Kidney epithelial cell (primary cell): ENCODE data around the gene CCDC85C. TPM values are rescaled to one million over a fixed set of nuclear protein-coding genes. Genes with fewer than 3 reads are reported as not detected.
A peak's percentile ranks its signal among the peaks of the same experiment; 100 is the strongest.

Experiments
- DNase-seq: peaks from one replicate; pipeline ENCODE4 v3.0.0-alpha.2; 2010; ENCODE audit warnings: low read depth
- H3K27me3 ChIP-seq: 2 replicates; pipeline ENCODE4 v1.6.0; 2011; ENCODE audit warnings: low read length; ENCODE audit not compliant: control insufficient read depth, insufficient read depth
- H3K36me3 ChIP-seq: 2 replicates; pipeline ENCODE4 v1.5.1; 2011; ENCODE audit warnings: low read length; ENCODE audit not compliant: control insufficient read depth, insufficient read depth
- H3K4me3 ChIP-seq: 2 replicates; pipeline ENCODE4 v1.5.1; 2011; ENCODE audit warnings: low read depth, mild to moderate bottlenecking, control low read depth, low read length
- total RNA-seq: library from RNA; depleted of rRNA; stranded (reverse); fragments of >200 nt; gene quantifications from 2 replicates; pipeline ENCODE4 v1.2.3, GENCODE V29; 2015
- TF ChIP-seq, protein P1 (sequence below): IDR thresholded peaks from 2 replicates; pipeline ENCODE4 v1.5.1; 2011; ENCODE audit warnings: mild to moderate bottlenecking, moderate library complexity, low read length, control low read depth, inconsistent platforms; ENCODE audit not compliant: insufficient read depth, poor library complexity, severe bottlenecking

CCDC85C gene
- total RNA-seq = 26.8 and 32.4 TPM in 2 replicates

DNA sequence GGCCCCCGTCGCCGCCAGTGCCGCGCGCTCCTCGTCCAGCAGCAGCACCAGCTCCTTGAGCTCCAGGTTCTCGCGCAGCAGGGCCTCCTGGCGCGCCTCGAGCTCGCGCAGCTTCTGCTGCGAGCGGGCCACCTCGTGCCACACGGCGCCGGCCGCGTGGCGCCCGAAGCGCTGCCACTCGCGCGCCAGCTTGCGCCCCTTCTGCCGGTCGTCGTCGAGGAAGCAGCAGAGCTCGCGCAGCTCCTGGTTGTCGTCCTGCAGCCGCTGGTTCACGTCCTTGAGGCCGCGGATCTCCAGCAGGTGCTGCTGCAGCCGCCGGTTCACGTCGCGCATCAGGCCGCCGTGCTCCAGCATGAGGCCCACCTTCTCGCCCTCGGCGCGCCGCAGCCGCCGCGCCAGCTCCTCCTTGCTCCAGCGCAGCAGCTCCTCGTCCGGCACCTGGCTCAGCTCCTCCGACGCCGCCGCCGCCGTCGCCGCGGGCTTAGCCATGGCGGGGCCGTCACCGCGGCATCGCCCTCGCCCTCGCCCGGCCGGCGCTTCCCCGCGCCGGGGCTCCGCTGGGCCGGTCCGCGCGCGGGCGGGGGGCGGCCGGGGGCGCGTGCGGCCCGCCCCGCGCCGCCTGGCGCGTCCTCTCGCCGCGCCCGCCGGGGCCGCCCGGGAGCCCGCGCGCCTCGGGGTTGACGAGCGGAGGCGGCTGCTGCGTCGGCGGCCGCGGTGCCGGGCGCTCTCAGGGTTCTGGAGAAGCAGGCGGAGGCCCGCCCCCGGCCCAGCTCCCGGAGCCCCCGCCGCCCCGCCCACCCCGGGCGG, at the start of gene CCDC85C:
CCDC85C (minus strand) TSS at position 737 of the 807 bp plus-strand sequence; CDS start at position 489, 248 bp downstream.
- Histone ChIP-seq H3K4me3 (peak within 1 kb of the TSS; percentile 56), H3K27me3 (no peaks in the 10 kb centered on the region), H3K36me3 (no peaks in the 10 kb centered on the region)
- no peak for DNase-seq
- TF ChIP-seq, protein P1, sequence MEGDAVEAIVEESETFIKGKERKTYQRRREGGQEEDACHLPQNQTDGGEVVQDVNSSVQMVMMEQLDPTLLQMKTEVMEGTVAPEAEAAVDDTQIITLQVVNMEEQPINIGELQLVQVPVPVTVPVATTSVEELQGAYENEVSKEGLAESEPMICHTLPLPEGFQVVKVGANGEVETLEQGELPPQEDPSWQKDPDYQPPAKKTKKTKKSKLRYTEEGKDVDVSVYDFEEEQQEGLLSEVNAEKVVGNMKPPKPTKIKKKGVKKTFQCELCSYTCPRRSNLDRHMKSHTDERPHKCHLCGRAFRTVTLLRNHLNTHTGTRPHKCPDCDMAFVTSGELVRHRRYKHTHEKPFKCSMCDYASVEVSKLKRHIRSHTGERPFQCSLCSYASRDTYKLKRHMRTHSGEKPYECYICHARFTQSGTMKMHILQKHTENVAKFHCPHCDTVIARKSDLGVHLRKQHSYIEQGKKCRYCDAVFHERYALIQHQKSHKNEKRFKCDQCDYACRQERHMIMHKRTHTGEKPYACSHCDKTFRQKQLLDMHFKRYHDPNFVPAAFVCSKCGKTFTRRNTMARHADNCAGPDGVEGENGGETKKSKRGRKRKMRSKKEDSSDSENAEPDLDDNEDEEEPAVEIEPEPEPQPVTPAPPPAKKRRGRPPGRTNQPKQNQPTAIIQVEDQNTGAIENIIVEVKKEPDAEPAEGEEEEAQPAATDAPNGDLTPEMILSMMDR = no peak

DNA sequence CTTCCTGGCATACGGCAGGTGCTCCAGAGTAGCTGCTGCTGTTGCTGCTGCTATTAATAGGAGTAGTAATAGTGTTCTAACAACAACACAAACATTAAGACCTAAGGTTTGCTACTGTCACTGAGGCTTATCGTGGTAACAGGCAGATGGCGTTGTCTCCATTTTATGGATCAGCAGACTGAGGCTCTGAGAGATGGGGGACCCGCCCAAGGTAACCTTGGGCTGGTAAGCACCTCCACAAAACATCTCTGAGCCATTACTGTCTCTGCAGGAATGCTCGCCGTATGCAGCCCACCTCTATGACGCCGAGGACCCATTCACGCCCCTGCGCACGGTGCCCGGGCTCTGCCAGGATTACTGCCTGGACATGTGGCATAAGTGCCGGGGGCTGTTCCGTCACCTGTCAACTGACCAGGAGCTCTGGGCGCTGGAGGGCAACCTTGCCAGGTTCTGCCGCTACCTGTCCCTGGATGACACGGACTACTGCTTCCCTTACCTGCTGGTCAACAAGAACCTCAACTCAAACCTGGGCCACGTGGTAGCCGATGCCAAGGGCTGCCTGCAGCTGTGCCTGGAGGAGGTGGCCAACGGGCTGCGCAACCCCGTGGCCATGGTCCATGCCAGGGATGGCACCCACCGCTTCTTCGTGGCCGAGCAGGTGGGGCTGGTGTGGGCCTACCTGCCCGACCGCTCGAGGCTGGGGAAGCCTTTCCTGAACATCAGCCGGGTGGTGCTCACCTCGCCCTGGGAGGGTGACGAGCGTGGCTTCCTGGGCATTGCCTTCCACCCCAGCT, 48.1 kb upstream of the CCDC85C start:
- DNase-seq = no peak
- H3K27me3 ChIP-seq = peaks cover 6% of the 10 kb centered on the region
- H3K36me3 ChIP-seq = no peaks in the 10 kb centered on the region
- no peak overlapping the region for H3K4me3 ChIP-seq
- TF ChIP-seq, protein P1 = no peak

DNA sequence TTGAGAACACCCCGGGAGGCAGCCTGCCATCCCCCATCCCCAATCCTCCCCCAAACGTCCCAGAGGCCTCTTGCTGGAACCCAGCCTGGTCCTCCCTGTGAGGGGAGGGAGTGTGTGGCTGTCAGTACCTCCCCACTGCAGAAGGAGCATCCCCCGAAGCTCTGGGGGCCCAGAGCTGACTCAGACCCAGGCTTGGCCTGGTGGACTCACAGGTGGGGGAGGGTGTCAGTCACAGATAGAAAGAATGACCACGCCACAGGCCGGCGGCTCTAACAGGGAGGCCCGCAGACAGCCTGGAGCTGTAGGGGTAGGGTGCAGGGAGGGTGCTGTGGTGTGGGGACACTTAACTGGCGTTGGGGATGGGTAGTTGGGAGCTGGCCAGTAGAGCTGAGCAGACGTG, 46.2 kb upstream of the CCDC85C start:
- no peak for DNase-seq
- Histone ChIP-seq H3K4me3 (no peak overlapping the region), H3K27me3 (peaks cover 2% of the 10 kb centered on the region), H3K36me3 (no peaks in the 10 kb centered on the region)
- TF ChIP-seq, protein P1 = no peak

DNA sequence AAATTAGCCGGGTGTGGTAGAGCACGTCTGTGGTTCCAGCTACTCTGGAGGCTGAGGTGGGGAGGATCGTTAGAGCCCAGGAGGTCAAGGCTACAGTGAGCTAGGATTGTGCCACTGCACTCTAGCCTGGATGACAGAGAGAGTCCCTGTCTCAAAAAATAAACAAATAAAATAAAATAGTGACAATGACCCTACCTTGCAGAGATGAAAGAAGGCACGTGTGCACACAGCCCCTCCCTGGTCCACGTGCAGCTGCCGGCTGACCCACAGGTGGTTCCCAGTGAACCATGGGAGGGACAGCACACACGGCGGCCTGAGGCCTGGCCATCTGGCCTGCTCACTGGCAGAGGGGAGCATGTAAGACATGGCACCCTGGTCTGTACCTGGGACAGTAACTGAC, 45.6 kb upstream of the CCDC85C start:
- Histone ChIP-seq H3K27me3 (peaks cover 2% of the 10 kb centered on the region), H3K4me3 (no peak overlapping the region), H3K36me3 (no peaks in the 10 kb centered on the region)
- TF ChIP-seq, protein P1 = no peak
- no peak for DNase-seq

DNA sequence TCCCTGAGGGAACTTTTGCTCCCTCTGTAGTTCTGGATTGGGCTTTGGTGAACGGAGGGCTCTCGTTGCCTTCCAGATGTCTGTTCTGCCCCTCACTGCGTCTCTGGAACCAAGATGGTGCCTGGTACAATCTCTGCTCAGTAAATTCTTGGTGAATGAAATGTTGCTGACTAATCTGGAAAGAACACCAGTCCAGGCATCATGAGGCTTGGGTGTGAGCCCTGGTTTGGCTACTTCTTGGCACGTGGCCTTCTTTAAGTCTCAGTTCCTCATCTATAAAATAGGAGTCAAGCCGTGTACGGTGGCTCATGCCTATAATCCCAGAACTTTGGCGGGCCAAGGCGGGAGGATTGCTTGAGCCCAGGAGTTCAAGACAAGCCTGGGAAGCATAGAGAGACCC, 45.2 kb upstream of the CCDC85C start:
- DNase-seq = no peak
- no peaks in the 10 kb centered on the region for H3K36me3 ChIP-seq
- TF ChIP-seq, protein P1 = no peak

More for the DNA sequence above, 45.2 kb upstream of the CCDC85C start:
- no peak overlapping the region for H3K4me3 ChIP-seq
- H3K27me3 ChIP-seq = peaks cover 2% of the 10 kb centered on the region
